PC-9 (cell line): Measurements from ENCODE around the gene MTURN. TPM values are rescaled to one million over a fixed set of nuclear protein-coding genes. Genes with fewer than 3 reads are reported as not detected.

Experiments used
- BruUV-seq: library from RNA; stranded (reverse); fragments of 400-500 nt; replicated peaks from 2 replicates; lab custom pipeline; 2021; lab: Mats Ljungman, UMichigan
- CTCF ChIA-PET: fragments of 300-600 bp; sonication (Branson Sonifier 250); formaldehyde crosslinking; loops from one replicate; lab custom pipeline; 2022; ENCODE audit warnings: antibody characterized with exemption; lab: Charles Lee
- POLR2A ChIA-PET: fragments of 300-600 bp; sonication (Branson Sonifier 250); formaldehyde crosslinking; loops from one replicate; lab custom pipeline; 2022; ENCODE audit warnings: antibody characterized with exemption; ENCODE audit not compliant: unreplicated experiment; lab: Charles Lee
- DNase-seq, 2 experiments: peaks; one replicate each; pipeline versions ENCODE4 v3.0.0 to v3.0.0-alpha.2; 2015 to 2022; ENCODE audit warnings: mixed read lengths in 1 of 2
- H2AFZ ChIP-seq: fragments of 200-600 bp; sonication (generic); 2 replicates; pipeline ENCODE4 v1.8.1; 2017; ENCODE audit warnings: antibody characterized with exemption
- H3F3A ChIP-seq: fragments of 200-600 bp; sonication (generic); 2 replicates; pipeline ENCODE4 v1.8.1; 2017; ENCODE audit warnings: antibody characterized with exemption, mild to moderate bottlenecking, low read depth; ENCODE audit not compliant: insufficient read depth
- H3K27ac ChIP-seq: fragments of 200-600 bp; sonication (generic); 2 replicates; pipeline ENCODE4 v1.6.1; 2016; ENCODE audit warnings: mixed run types
- H3K27me3 ChIP-seq: fragments of 200-600 bp; sonication (generic); 2 replicates; pipeline ENCODE4 v1.6.1; 2016; ENCODE audit warnings: low read depth, mixed run types; ENCODE audit not compliant: insufficient read depth
- H3K36me3 ChIP-seq: fragments of 200-600 bp; sonication (generic); 2 replicates; pipeline ENCODE4 v1.6.1; 2016; ENCODE audit warnings: low read depth, mixed run types
- H3K4me1 ChIP-seq: fragments of 200-600 bp; sonication (generic); replicated peaks from 2 replicates; pipeline ENCODE4 v1.6.1; 2016; ENCODE audit warnings: mixed run types; ENCODE audit not compliant: insufficient read depth
- H3K4me2 ChIP-seq: fragments of 200-600 bp; sonication (generic); 2 replicates; pipeline ENCODE4 v1.6.1; 2017; ENCODE audit warnings: mixed run types
- H3K4me3 ChIP-seq: fragments of 200-600 bp; sonication (generic); 2 replicates; pipeline ENCODE4 v1.6.1; 2016; ENCODE audit warnings: mixed run types
- H3K79me2 ChIP-seq: fragments of 200-600 bp; sonication (generic); 2 replicates; pipeline ENCODE4 v1.6.1; 2017; ENCODE audit warnings: low read depth, mixed run types
- H3K9me2 ChIP-seq: fragments of 200-600 bp; sonication (generic); 2 replicates; pipeline ENCODE4 v1.8.1; 2017; ENCODE audit warnings: mild to moderate bottlenecking; ENCODE audit not compliant: insufficient read depth
- H3K9me3 ChIP-seq: fragments of 200-600 bp; sonication (generic); 2 replicates; pipeline ENCODE4 v1.8.1; 2016; ENCODE audit warnings: low read depth; ENCODE audit not compliant: insufficient read depth
- H4K20me1 ChIP-seq: fragments of 200-600 bp; sonication (generic); 2 replicates; pipeline ENCODE4 v1.8.1; 2017; ENCODE audit not compliant: insufficient read depth
- CTCF ChIP-seq: fragments of 200-600 bp; sonication (generic); conservative IDR thresholded peaks from 2 replicates; pipeline ENCODE4 v1.6.1; 2017; ENCODE audit warnings: mixed run types, antibody characterized with exemption, mild to moderate bottlenecking, moderate library complexity
- EZH2 ChIP-seq: fragments of 200-600 bp; sonication (generic); IDR thresholded peaks from 2 replicates; pipeline ENCODE4 v1.8.0; 2017; ENCODE audit warnings: antibody characterized with exemption, low read depth
- intact Hi-C: fragments of 100-400 bp; cut with micrococcal nuclease; formaldehyde crosslinking; loops from one replicate; pipeline ENCODE4 v1.10.0; 2022; ENCODE audit not compliant: unreplicated experiment
- total RNA-seq: library from RNA; stranded (reverse); gene quantifications from 2 replicates; pipeline ENCODE4 v1.2.3, GENCODE V29; 2021

The MTURN gene
- total RNA-seq, 1 experiment from 2014 or later = 21.6 TPM

GRCh38 chr7:30088362-30088761 is 46.4 kb upstream of the MTURN start:
- Histone ChIP-seq H3K4me1 (peaks cover 16% of the 10 kb centered on the region), H3K27me3 (no peaks in the 10 kb centered on the region), H3K36me3 (no peaks in the 10 kb centered on the region), H2AFZ (no peak overlapping the region), H3K4me3 (no peak overlapping the region), H3F3A (no peaks in the 10 kb centered on the region), H3K79me2 (no peaks in the 10 kb centered on the region), H3K27ac (no peak overlapping the region), H3K9me2 (no peaks in the 10 kb centered on the region), H3K9me3 (no peaks in the 10 kb centered on the region), H3K4me2 (no peak overlapping the region), H4K20me1 (no peaks in the 10 kb centered on the region)
- ChIA-PET POLR2A (no interaction called here), CTCF (no interaction called here)
- TF ChIP-seq EZH2 (no peak), CTCF (no peak)
- BruUV-seq = no TSS peak
- intact Hi-C loops = no loop called here
- DNase-seq = no peak

- no peak overlapping the region for H2AFZ ChIP-seq
Measured at GRCh38 chr7:30090111-30090510, 44.7 kb upstream of the MTURN start.

GRCh38 chr7:30091491-30091912 is 43.3 kb upstream of the MTURN start:
- intact Hi-C loops = no loop called here
- no TSS peak for BruUV-seq
- peak in 1 of 2 experiments; percentile 84 for DNase-seq
- H3K4me1 ChIP-seq = peaks cover 16% of the 10 kb centered on the region
- H3K79me2 ChIP-seq = no peaks in the 10 kb centered on the region
- H2AFZ ChIP-seq = no peak overlapping the region
- POLR2A ChIA-PET = interaction anchor here (0.6 kb wide), 2 partner anchors 88 to 629 kb away, joined by 3 to 10 read pairs; no protein-coding TSS in a partner anchor
- no peaks in the 10 kb centered on the region for H3K27me3 ChIP-seq
- H3K27ac ChIP-seq = peak overlapping the region; percentile 40
- no peaks in the 10 kb centered on the region for H3K9me2 ChIP-seq
- H3F3A ChIP-seq = no peaks in the 10 kb centered on the region
- H3K36me3 ChIP-seq = no peaks in the 10 kb centered on the region
- TF ChIP-seq CTCF = no peak
- CTCF ChIA-PET = interaction anchor here (0.7 kb wide), 2 partner anchors 45 to 654 kb away, joined by 3 to 4 read pairs; no protein-coding TSS in a partner anchor
- no peak overlapping the region for H3K4me3 ChIP-seq
- H3K9me3 ChIP-seq = no peaks in the 10 kb centered on the region
- no peaks in the 10 kb centered on the region for H4K20me1 ChIP-seq
- H3K4me2 ChIP-seq = peak overlapping the region; percentile 43

More at GRCh38 chr7:30090111-30090510, 44.7 kb upstream of the MTURN start:
- Histone ChIP-seq H3K4me3 (no peak overlapping the region), H3K4me1 (peaks cover 16% of the 10 kb centered on the region), H3K4me2 (no peak overlapping the region), H3K27me3 (no peaks in the 10 kb centered on the region), H3K79me2 (no peaks in the 10 kb centered on the region), H4K20me1 (no peaks in the 10 kb centered on the region), H3K36me3 (no peaks in the 10 kb centered on the region), H3F3A (no peaks in the 10 kb centered on the region), H3K9me2 (no peaks in the 10 kb centered on the region), H3K9me3 (no peaks in the 10 kb centered on the region), H3K27ac (0 out of 2 replicates have a peak overlapping the region, but pooled peaks have one; percentile 6)
- CTCF ChIA-PET = no interaction called here
- DNase-seq = no peak
- no TSS peak for BruUV-seq
- no peak for TF ChIP-seq CTCF
- no peak for TF ChIP-seq EZH2
- intact Hi-C loops = no loop called here
- POLR2A ChIA-PET = no interaction called here
